Mammary epithelial cell (primary cell): Measurements from ENCODE around the gene KCNN3.

ENCODE experiments used
- CTCF ChIP-seq, 2 donors: IDR thresholded peaks in 1 of 2; conservative IDR thresholded peaks in 1 of 2; 2 replicates each; pipeline ENCODE4 v1.5.1; 2011 to 2012; ENCODE audit warnings: inconsistent platforms in 2 of 2, low read length in 2 of 2, mild to moderate bottlenecking in 2 of 2, control low read depth in 1 of 2, low read depth in 1 of 2; ENCODE audit not compliant: insufficient read depth in 1 of 2; ENCODE audit errors: extremely low read depth in 1 of 2
- EZH2 ChIP-seq: IDR thresholded peaks from 2 replicates; pipeline ENCODE4 v1.6.1; 2012; ENCODE audit warnings: low read length, inconsistent platforms, borderline replicate concordance

GRCh38 chr1:154683820-154684219, 186.3 kb downstream of the KCNN3 start:
- no peak for TF ChIP-seq CTCF (conservative IDR thresholded peaks at IDR 0.05 in 1 of 2, IDR thresholded peaks at IDR 0.05 in 1 of 2; ENCODE audit: extremely low read depth in 1 of 2, insufficient read depth in 1 of 2, low read depth in 1 of 2, low read length in 2 of 2)
- TF ChIP-seq EZH2, result no peak
